ENCODE data around the gene ENSA.

DNA sequence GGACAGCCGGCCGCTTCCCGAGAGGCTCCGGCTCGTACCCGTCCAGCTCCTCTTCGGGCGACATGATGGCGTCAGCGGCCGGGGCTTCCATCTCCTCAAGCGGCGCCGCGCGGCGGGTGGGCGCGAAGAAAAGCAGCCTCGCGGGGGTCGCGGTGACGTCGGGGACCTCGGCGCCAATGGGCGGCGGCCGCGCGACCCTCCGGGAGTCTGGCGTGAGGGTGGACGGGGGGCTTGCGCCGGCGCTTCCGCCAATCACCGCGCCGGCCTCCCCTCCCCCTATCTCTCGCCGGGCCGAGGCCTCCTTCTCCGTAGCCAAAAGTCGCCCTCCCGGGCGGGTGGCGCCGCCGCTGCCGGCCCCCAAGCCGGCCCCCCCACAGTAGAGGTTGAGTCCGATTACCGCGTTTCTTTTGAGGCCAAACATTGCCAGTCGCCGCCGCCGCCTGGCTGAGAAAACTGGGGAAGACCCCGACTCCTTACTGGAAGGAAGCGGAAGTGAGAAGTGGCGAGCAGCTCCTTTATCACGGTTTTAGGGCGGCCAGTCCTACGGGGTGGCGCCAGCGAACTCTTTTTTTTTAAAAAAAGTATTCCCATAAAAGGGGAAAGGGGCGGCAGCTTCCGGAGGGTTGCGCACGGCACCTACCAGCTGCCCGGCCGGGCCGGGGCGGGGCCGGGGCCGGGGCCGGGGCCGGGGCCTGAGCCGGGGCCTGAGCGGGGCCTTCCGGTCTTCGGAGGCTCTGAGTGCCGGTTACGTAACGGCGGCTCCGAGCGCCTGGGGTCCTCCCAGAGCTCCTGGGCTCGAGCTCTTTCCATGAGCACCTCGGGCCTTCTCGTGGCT is 50.1 kb downstream of the ENSA start, which contains the start of gene MCL1:
- TF ChIP-seq EZH2phosphoT487 (IDR thresholded peaks at IDR 0.05; ENCODE audit: borderline replicate concordance) = no peak
- TF ChIP-seq, protein P1, sequence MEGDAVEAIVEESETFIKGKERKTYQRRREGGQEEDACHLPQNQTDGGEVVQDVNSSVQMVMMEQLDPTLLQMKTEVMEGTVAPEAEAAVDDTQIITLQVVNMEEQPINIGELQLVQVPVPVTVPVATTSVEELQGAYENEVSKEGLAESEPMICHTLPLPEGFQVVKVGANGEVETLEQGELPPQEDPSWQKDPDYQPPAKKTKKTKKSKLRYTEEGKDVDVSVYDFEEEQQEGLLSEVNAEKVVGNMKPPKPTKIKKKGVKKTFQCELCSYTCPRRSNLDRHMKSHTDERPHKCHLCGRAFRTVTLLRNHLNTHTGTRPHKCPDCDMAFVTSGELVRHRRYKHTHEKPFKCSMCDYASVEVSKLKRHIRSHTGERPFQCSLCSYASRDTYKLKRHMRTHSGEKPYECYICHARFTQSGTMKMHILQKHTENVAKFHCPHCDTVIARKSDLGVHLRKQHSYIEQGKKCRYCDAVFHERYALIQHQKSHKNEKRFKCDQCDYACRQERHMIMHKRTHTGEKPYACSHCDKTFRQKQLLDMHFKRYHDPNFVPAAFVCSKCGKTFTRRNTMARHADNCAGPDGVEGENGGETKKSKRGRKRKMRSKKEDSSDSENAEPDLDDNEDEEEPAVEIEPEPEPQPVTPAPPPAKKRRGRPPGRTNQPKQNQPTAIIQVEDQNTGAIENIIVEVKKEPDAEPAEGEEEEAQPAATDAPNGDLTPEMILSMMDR (conservative IDR thresholded peaks at IDR 0.05; ENCODE audit: low read length) = no peak

Measured in Loucy (cell line).